ENCODE measurements around the gene UBE2O.

Gene UBE2O

GRCh38 chr17:76369804-76370203 lies 83.1 kb downstream of the UBE2O start:
- no peak for TF ChIP-seq EZH2phosphoT487 (IDR thresholded peaks at IDR 0.05; ENCODE audit: borderline replicate concordance, low read length)
- TF ChIP-seq, protein P1, sequence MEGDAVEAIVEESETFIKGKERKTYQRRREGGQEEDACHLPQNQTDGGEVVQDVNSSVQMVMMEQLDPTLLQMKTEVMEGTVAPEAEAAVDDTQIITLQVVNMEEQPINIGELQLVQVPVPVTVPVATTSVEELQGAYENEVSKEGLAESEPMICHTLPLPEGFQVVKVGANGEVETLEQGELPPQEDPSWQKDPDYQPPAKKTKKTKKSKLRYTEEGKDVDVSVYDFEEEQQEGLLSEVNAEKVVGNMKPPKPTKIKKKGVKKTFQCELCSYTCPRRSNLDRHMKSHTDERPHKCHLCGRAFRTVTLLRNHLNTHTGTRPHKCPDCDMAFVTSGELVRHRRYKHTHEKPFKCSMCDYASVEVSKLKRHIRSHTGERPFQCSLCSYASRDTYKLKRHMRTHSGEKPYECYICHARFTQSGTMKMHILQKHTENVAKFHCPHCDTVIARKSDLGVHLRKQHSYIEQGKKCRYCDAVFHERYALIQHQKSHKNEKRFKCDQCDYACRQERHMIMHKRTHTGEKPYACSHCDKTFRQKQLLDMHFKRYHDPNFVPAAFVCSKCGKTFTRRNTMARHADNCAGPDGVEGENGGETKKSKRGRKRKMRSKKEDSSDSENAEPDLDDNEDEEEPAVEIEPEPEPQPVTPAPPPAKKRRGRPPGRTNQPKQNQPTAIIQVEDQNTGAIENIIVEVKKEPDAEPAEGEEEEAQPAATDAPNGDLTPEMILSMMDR (IDR thresholded peaks at IDR 0.05; ENCODE audit: low read depth, low read length, poor library complexity, severe bottlenecking): no peak
- H3K4me2 ChIP-seq (ENCODE audit: low read length): no peak overlapping the region
- peaks cover 3% of the 10 kb centered on the region; the same call in 1 of the 2 replicates for H3K27me3 ChIP-seq (ENCODE audit: control insufficient read depth, low read length)

GRCh38 chr17:76369379-76369778 lies 83.6 kb downstream of the UBE2O start:
- Histone ChIP-seq H3K4me2 (ENCODE audit: low read length) (no peak overlapping the region), H3K4me1 (ENCODE audit: control insufficient read depth, low read length) (peaks cover 30% of the 10 kb centered on the region), H3K9me2 (replicated peaks; ENCODE audit: control insufficient read depth, low read length) (no peaks in the 10 kb centered on the region), H3F3A (ENCODE audit: control insufficient read depth, insufficient read depth) (peaks cover 5% of the 10 kb centered on the region), H3K27ac (ENCODE audit: low read depth, low read length) (no peak overlapping the region), H3K4me3 (ENCODE audit: low read length) (no peak overlapping the region; the same call in 1 of the 2 replicates), H3K27me3 (ENCODE audit: control insufficient read depth, low read length) (peaks cover 3% of the 10 kb centered on the region; the same call in 1 of the 2 replicates), H4K20me1 (ENCODE audit: control insufficient read depth, insufficient read depth, low read depth, low read length) (no peaks in the 10 kb centered on the region), H3K36me3 (ENCODE audit: control insufficient read depth, low read length) (no peaks in the 10 kb centered on the region), H3K9me3 (ENCODE audit: control insufficient read depth, insufficient read depth, low read length) (no peaks in the 10 kb centered on the region), H3K79me2 (ENCODE audit: control insufficient read depth, low read length) (no peaks in the 10 kb centered on the region)
- no peak for TF ChIP-seq EZH2phosphoT487 (IDR thresholded peaks at IDR 0.05; ENCODE audit: borderline replicate concordance, low read length)
- TF ChIP-seq, protein P1 (IDR thresholded peaks at IDR 0.05; ENCODE audit: low read depth, low read length, poor library complexity, severe bottlenecking): no peak

More at GRCh38 chr17:76369804-76370203, 83.1 kb downstream of the UBE2O start:
- no peaks in the 10 kb centered on the region for H3K79me2 ChIP-seq (ENCODE audit: control insufficient read depth, low read length)
- H3K36me3 ChIP-seq (ENCODE audit: control insufficient read depth, low read length): no peaks in the 10 kb centered on the region
- no peak overlapping the region for H3K27ac ChIP-seq (ENCODE audit: low read depth, low read length)
- H3K9me3 ChIP-seq (ENCODE audit: control insufficient read depth, insufficient read depth, low read length): no peaks in the 10 kb centered on the region
- H3K4me3 ChIP-seq (ENCODE audit: low read length): no peak overlapping the region
- H3K4me1 ChIP-seq (ENCODE audit: control insufficient read depth, low read length): peaks cover 30% of the 10 kb centered on the region
- no peaks in the 10 kb centered on the region for H4K20me1 ChIP-seq (ENCODE audit: control insufficient read depth, insufficient read depth, low read depth, low read length)
- H3F3A ChIP-seq (ENCODE audit: control insufficient read depth, insufficient read depth): peaks cover 5% of the 10 kb centered on the region
- no peaks in the 10 kb centered on the region for H3K9me2 ChIP-seq (replicated peaks; ENCODE audit: control insufficient read depth, low read length)

DNA sequence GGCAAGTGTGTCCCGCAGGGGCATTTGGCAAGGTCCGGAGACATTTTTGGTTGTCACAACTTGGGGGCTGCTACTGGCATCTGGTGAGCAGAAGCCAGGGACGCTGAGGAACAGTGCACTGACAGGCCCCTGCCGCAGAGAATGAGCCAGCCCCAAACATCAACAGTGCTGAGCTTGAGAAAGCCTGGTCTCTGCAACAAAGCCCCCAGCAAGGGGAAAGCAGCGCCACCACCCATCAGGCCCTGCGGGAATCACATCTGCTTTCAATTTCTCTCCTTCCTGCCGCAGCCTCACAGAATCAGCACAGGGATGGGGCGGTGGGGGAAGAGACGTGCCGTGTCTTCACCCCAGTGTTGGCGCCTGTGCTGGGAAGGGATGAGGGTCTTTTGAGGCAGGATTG lies 84.4 kb downstream of the UBE2O start:
- H3K27ac ChIP-seq (ENCODE audit: low read depth, low read length): no peak overlapping the region
- H3K27me3 ChIP-seq (ENCODE audit: control insufficient read depth, low read length): peaks cover 3% of the 10 kb centered on the region; the same call in 1 of the 2 replicates
- H3K4me3 ChIP-seq (ENCODE audit: low read length): peak overlapping the region; percentile 48
- H4K20me1 ChIP-seq (ENCODE audit: control insufficient read depth, insufficient read depth, low read depth, low read length): no peaks in the 10 kb centered on the region
- H3K4me2 ChIP-seq (ENCODE audit: low read length): peak overlapping the region; percentile 38
- no peaks in the 10 kb centered on the region for H3K9me3 ChIP-seq (ENCODE audit: control insufficient read depth, insufficient read depth, low read length)
- peaks cover 5% of the 10 kb centered on the region for H3F3A ChIP-seq (ENCODE audit: control insufficient read depth, insufficient read depth)
- H3K9me2 ChIP-seq (replicated peaks; ENCODE audit: control insufficient read depth, low read length): no peaks in the 10 kb centered on the region
- TF ChIP-seq, protein P1 (IDR thresholded peaks at IDR 0.05; ENCODE audit: low read depth, low read length, poor library complexity, severe bottlenecking): peak; percentile 28
- TF ChIP-seq EZH2phosphoT487 (IDR thresholded peaks at IDR 0.05; ENCODE audit: borderline replicate concordance, low read length): no peak
- peaks cover 27% of the 10 kb centered on the region for H3K4me1 ChIP-seq (ENCODE audit: control insufficient read depth, low read length)
- no peaks in the 10 kb centered on the region for H3K36me3 ChIP-seq (ENCODE audit: control insufficient read depth, low read length)
- no peaks in the 10 kb centered on the region for H3K79me2 ChIP-seq (ENCODE audit: control insufficient read depth, low read length)
